ENCODE results near the gene SNRNP200.

DNA sequence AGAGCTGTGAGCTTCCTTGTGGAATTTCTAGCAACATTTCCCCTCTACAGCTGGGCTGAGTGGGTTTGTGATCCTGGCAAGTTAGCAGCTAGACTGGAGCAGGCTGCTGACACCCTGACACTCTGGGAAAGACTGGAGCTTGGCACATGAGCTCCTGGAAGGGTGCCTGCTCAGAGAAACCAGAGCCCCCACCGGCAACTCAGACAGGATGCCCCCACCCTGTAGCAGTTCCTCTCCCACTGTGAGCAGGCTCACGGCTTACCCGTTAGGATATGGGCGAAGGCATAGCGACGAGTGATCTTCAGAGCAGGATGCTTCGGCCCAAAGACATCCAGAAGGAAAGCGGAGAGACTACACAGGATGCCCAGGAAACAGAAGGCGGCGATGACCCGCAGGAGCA, 50.8 kb downstream of the SNRNP200 start:
- TF ChIP-seq POLR2A (IDR thresholded peaks at IDR 0.05) (no peak), CTCF (IDR thresholded peaks at IDR 0.05) (no peak)
